Effector memory CD4-positive, alpha-beta T cell (primary cell): ENCODE data around the gene RASGRP1.
A peak's percentile ranks its signal among the peaks of the same experiment; 100 is the strongest.

Experiments used
- DNase-seq, 3 donors: peaks; one replicate each; pipeline ENCODE4 v3.0.0-alpha.2; 2020
- H3K27ac ChIP-seq: 2 replicates; pipeline ENCODE4 v1.7.0; 2013; ENCODE audit warnings: mild to moderate bottlenecking, low read length, moderate library complexity; ENCODE audit not compliant: insufficient read depth, poor library complexity, severe bottlenecking
- H3K27me3 ChIP-seq: replicated peaks from 2 replicates; pipeline ENCODE4 v1.7.0; 2013; ENCODE audit warnings: mild to moderate bottlenecking, low read length; ENCODE audit not compliant: insufficient read depth, control insufficient read depth, poor library complexity, severe bottlenecking
- H3K36me3 ChIP-seq: 2 replicates; pipeline ENCODE4 v1.7.0; 2013; ENCODE audit warnings: mild to moderate bottlenecking, low read length, moderate library complexity; ENCODE audit not compliant: control insufficient read depth, insufficient read depth
- H3K4me1 ChIP-seq: 2 replicates; pipeline ENCODE4 v1.7.0; 2013; ENCODE audit warnings: low read length, mild to moderate bottlenecking; ENCODE audit not compliant: control insufficient read depth, insufficient read depth, poor library complexity, severe bottlenecking
- H3K4me3 ChIP-seq: 2 replicates; pipeline ENCODE4 v1.7.0; 2013; ENCODE audit warnings: low read length, low read depth, mild to moderate bottlenecking; ENCODE audit not compliant: insufficient read depth, poor library complexity, severe bottlenecking
- H3K9me3 ChIP-seq: 2 replicates; pipeline ENCODE4 v1.7.0; 2013; ENCODE audit warnings: mild to moderate bottlenecking, low read length, moderate library complexity; ENCODE audit not compliant: control insufficient read depth

RASGRP1 gene

GRCh38 chr15:38531509-38531908, 33.1 kb downstream of the RASGRP1 start:
- no peak overlapping the region for H3K27ac ChIP-seq
- H3K9me3 ChIP-seq, result no peaks in the 10 kb centered on the region
- DNase-seq, result no peak
- H3K36me3 ChIP-seq, result peaks cover 34% of the 10 kb centered on the region
- peaks cover 30% of the 10 kb centered on the region for H3K4me1 ChIP-seq
- H3K4me3 ChIP-seq, result no peak overlapping the region
- H3K27me3 ChIP-seq, result no peaks in the 10 kb centered on the region

GRCh38 chr15:38530113-38530512, 34.5 kb downstream of the RASGRP1 start:
- Histone ChIP-seq H3K4me1 (peaks cover 16% of the 10 kb centered on the region), H3K9me3 (no peaks in the 10 kb centered on the region), H3K27ac (peak overlapping the region; percentile 2), H3K36me3 (peaks cover 34% of the 10 kb centered on the region), H3K27me3 (no peaks in the 10 kb centered on the region), H3K4me3 (no peak overlapping the region)
- no peak for DNase-seq

GRCh38 chr15:38528294-38528693, 36.3 kb downstream of the RASGRP1 start:
- H3K9me3 ChIP-seq, result no peaks in the 10 kb centered on the region
- peaks cover 33% of the 10 kb centered on the region for H3K36me3 ChIP-seq
- peaks cover 4% of the 10 kb centered on the region for H3K4me1 ChIP-seq
- no peaks in the 10 kb centered on the region for H3K27me3 ChIP-seq
- no peak overlapping the region for H3K4me3 ChIP-seq
- H3K27ac ChIP-seq, result no peak overlapping the region
- DNase-seq, result no peak

GRCh38 chr15:38526158-38526557, 38.5 kb downstream of the RASGRP1 start:
- Histone ChIP-seq H3K27ac (no peak overlapping the region), H3K36me3 (peaks cover 38% of the 10 kb centered on the region), H3K9me3 (no peaks in the 10 kb centered on the region)

GRCh38 chr15:38525489-38525888, 39.1 kb downstream of the RASGRP1 start:
- peaks cover 34% of the 10 kb centered on the region for H3K36me3 ChIP-seq
- no peak for DNase-seq
- H3K4me1 ChIP-seq, result no peaks in the 10 kb centered on the region
- no peak overlapping the region for H3K27ac ChIP-seq
- no peaks in the 10 kb centered on the region for H3K9me3 ChIP-seq
- no peak overlapping the region for H3K4me3 ChIP-seq
- no peaks in the 10 kb centered on the region for H3K27me3 ChIP-seq

More at GRCh38 chr15:38526158-38526557, 38.5 kb downstream of the RASGRP1 start:
- Histone ChIP-seq H3K27me3 (no peaks in the 10 kb centered on the region), H3K4me3 (no peak overlapping the region), H3K4me1 (peaks cover 3% of the 10 kb centered on the region)
- DNase-seq, result no peak

GRCh38 chr15:38524156-38524555, 40.5 kb downstream of the RASGRP1 start:
- peaks cover 32% of the 10 kb centered on the region for H3K36me3 ChIP-seq
- no peaks in the 10 kb centered on the region for H3K4me1 ChIP-seq
- no peaks in the 10 kb centered on the region for H3K27me3 ChIP-seq
- no peak overlapping the region for H3K4me3 ChIP-seq
- H3K27ac ChIP-seq, result no peak overlapping the region
- DNase-seq, result no peak
- H3K9me3 ChIP-seq, result no peaks in the 10 kb centered on the region

GRCh38 chr15:38522922-38523321, 41.7 kb downstream of the RASGRP1 start:
- H3K27ac ChIP-seq, result no peak overlapping the region
- H3K9me3 ChIP-seq, result no peaks in the 10 kb centered on the region
- H3K4me3 ChIP-seq, result no peak overlapping the region
- H3K27me3 ChIP-seq, result no peaks in the 10 kb centered on the region
- H3K36me3 ChIP-seq, result peaks cover 39% of the 10 kb centered on the region
- no peaks in the 10 kb centered on the region for H3K4me1 ChIP-seq
- DNase-seq, result no peak

GRCh38 chr15:38521316-38521715, 43.3 kb downstream of the RASGRP1 start:
- Histone ChIP-seq H3K9me3 (no peaks in the 10 kb centered on the region), H3K4me1 (no peaks in the 10 kb centered on the region), H3K27me3 (no peaks in the 10 kb centered on the region), H3K36me3 (peaks cover 55% of the 10 kb centered on the region), H3K4me3 (no peak overlapping the region), H3K27ac (no peak overlapping the region)
- DNase-seq, result no peak

- H3K9me3 ChIP-seq, result no peaks in the 10 kb centered on the region
- DNase-seq, result no peak
- no peaks in the 10 kb centered on the region for H3K27me3 ChIP-seq
- peaks cover 67% of the 10 kb centered on the region for H3K36me3 ChIP-seq
- H3K4me3 ChIP-seq, result no peak overlapping the region
- no peaks in the 10 kb centered on the region for H3K4me1 ChIP-seq
- H3K27ac ChIP-seq, result no peak overlapping the region
Measured at GRCh38 chr15:38520035-38520434, 44.6 kb downstream of the RASGRP1 start.

GRCh38 chr15:38518084-38518483, 46.5 kb downstream of the RASGRP1 start:
- Histone ChIP-seq H3K36me3 (peaks cover 76% of the 10 kb centered on the region), H3K27me3 (no peaks in the 10 kb centered on the region), H3K4me1 (no peaks in the 10 kb centered on the region), H3K27ac (no peak overlapping the region), H3K9me3 (no peaks in the 10 kb centered on the region), H3K4me3 (no peak overlapping the region)
- no peak for DNase-seq
